ENCODE data around the gene LGI4. TPM values are rescaled to one million over a fixed set of nuclear protein-coding genes. Genes with fewer than 3 reads are reported as not detected.

Gene LGI4
- total RNA-seq, 1 experiment from 2014 or later: not detected

GRCh38 chr19:35089554-35089953 lies 45.3 kb downstream of the LGI4 start:
- H3K9me3 ChIP-seq: no peaks in the 10 kb centered on the region

GRCh38 chr19:35088131-35088913 lies 46.5 kb downstream of the LGI4 start:
- Histone ChIP-seq H3K9me3 (no peaks in the 10 kb centered on the region), H3K4me3 (no peak overlapping the region), H3K27me3 (no peaks in the 10 kb centered on the region), H3K36me3 (no peaks in the 10 kb centered on the region)
- peak; percentile 95 for DNase-seq

More at GRCh38 chr19:35089554-35089953, 45.3 kb downstream of the LGI4 start:
- Histone ChIP-seq H3K36me3 (no peaks in the 10 kb centered on the region), H3K27me3 (no peaks in the 10 kb centered on the region), H3K4me3 (no peak overlapping the region)
- DNase-seq: no peak

GRCh38 chr19:35087393-35087792 lies 47.5 kb downstream of the LGI4 start:
- no peak for DNase-seq
- no peaks in the 10 kb centered on the region for H3K9me3 ChIP-seq
- H3K36me3 ChIP-seq: no peaks in the 10 kb centered on the region
- no peak overlapping the region for H3K4me3 ChIP-seq
- no peaks in the 10 kb centered on the region for H3K27me3 ChIP-seq

- Histone ChIP-seq H3K36me3 (no peaks in the 10 kb centered on the region), H3K9me3 (no peaks in the 10 kb centered on the region), H3K27me3 (no peaks in the 10 kb centered on the region), H3K4me3 (no peak overlapping the region)
- no peak for DNase-seq
Observed at GRCh38 chr19:35086455-35086854, 48.4 kb downstream of the LGI4 start.

GRCh38 chr19:35085947-35086346 lies 48.9 kb downstream of the LGI4 start:
- no peak overlapping the region for H3K4me3 ChIP-seq
- H3K9me3 ChIP-seq: no peaks in the 10 kb centered on the region
- no peak for DNase-seq
- no peaks in the 10 kb centered on the region for H3K27me3 ChIP-seq
- H3K36me3 ChIP-seq: no peaks in the 10 kb centered on the region

- Histone ChIP-seq H3K4me3 (no peak overlapping the region), H3K9me3 (no peaks in the 10 kb centered on the region), H3K36me3 (no peaks in the 10 kb centered on the region), H3K27me3 (no peaks in the 10 kb centered on the region)
- DNase-seq: no peak
Observed at GRCh38 chr19:35084509-35084762, 50.4 kb downstream of the LGI4 start.

GRCh38 chr19:35083691-35084508 lies 51.0 kb downstream of the LGI4 start:
- Histone ChIP-seq H3K27me3 (no peaks in the 10 kb centered on the region), H3K36me3 (no peaks in the 10 kb centered on the region), H3K4me3 (no peak overlapping the region), H3K9me3 (no peaks in the 10 kb centered on the region)
- no peak for DNase-seq

- H3K27me3 ChIP-seq: no peaks in the 10 kb centered on the region
- peak; percentile 28 for DNase-seq
- no peaks in the 10 kb centered on the region for H3K9me3 ChIP-seq
- H3K4me3 ChIP-seq: no peak overlapping the region
- no peaks in the 10 kb centered on the region for H3K36me3 ChIP-seq
Observed at GRCh38 chr19:35081201-35081600, 53.7 kb downstream of the LGI4 start.

GRCh38 chr19:35080613-35081170 lies 54.2 kb downstream of the LGI4 start:
- H3K4me3 ChIP-seq: no peak overlapping the region
- H3K36me3 ChIP-seq: no peaks in the 10 kb centered on the region
- H3K27me3 ChIP-seq: no peaks in the 10 kb centered on the region
- DNase-seq: no peak
- no peaks in the 10 kb centered on the region for H3K9me3 ChIP-seq

GRCh38 chr19:35079826-35080225 lies 55.0 kb downstream of the LGI4 start:
- no peak overlapping the region for H3K4me3 ChIP-seq
- DNase-seq: no peak
- H3K9me3 ChIP-seq: no peaks in the 10 kb centered on the region
- H3K27me3 ChIP-seq: no peaks in the 10 kb centered on the region
- H3K36me3 ChIP-seq: no peaks in the 10 kb centered on the region

GRCh38 chr19:35077411-35078223 lies 57.2 kb downstream of the LGI4 start:
- no peak overlapping the region for H3K4me3 ChIP-seq
- H3K27me3 ChIP-seq: no peaks in the 10 kb centered on the region
- no peaks in the 10 kb centered on the region for H3K36me3 ChIP-seq
- no peaks in the 10 kb centered on the region for H3K9me3 ChIP-seq
- no peak for DNase-seq

- Histone ChIP-seq H3K4me3 (no peak overlapping the region), H3K27me3 (no peaks in the 10 kb centered on the region), H3K36me3 (no peaks in the 10 kb centered on the region), H3K9me3 (no peaks in the 10 kb centered on the region)
- DNase-seq: no peak
Observed at GRCh38 chr19:35076657-35077056, 58.2 kb downstream of the LGI4 start.

GRCh38 chr19:35076026-35076370 lies 58.9 kb downstream of the LGI4 start:
- Histone ChIP-seq H3K9me3 (no peaks in the 10 kb centered on the region; the same call in 1 of the 2 replicates), H3K36me3 (no peaks in the 10 kb centered on the region), H3K4me3 (no peak overlapping the region), H3K27me3 (no peaks in the 10 kb centered on the region)
- no peak for DNase-seq

GRCh38 chr19:35075202-35076025 lies 59.4 kb downstream of the LGI4 start:
- no peak for DNase-seq
- H3K4me3 ChIP-seq: no peak overlapping the region
- H3K36me3 ChIP-seq: no peaks in the 10 kb centered on the region
- no peaks in the 10 kb centered on the region for H3K27me3 ChIP-seq
- peaks cover 4% of the 10 kb centered on the region; the same call in 1 of the 2 replicates for H3K9me3 ChIP-seq
